Left lung (tissue), 10 donors: Measurements from ENCODE around the gene TTLL5. TPM values are rescaled to one million over a fixed set of nuclear protein-coding genes. Genes with fewer than 3 reads are reported as not detected.

Experiments
- ATAC-seq: fragments of 200-7000 bp; cut with Tn5 transposase; one replicate; pipeline ENCODE4 v1.9.1; 2020; ENCODE audit warnings: moderate library complexity
- DNase-seq, 4 donors: peaks; one replicate each; pipeline ENCODE4 v3.0.0-alpha.2; 2013 to 2020
- H3K27ac ChIP-seq, 2 donors: fragments of 200-600 bp; sonication (generic) in 1 of 2; one replicate each; pipeline versions ENCODE4 v1.5.0 to v1.8.0; 2020 to 2021
- H3K27me3 ChIP-seq, 2 donors: fragments of 200-600 bp; sonication (generic) in 1 of 2; one replicate each; pipeline versions ENCODE4 v1.5.0 to v1.8.0; 2020 to 2021
- H3K36me3 ChIP-seq, 2 donors: fragments of 200-600 bp; sonication (generic) in 1 of 2; one replicate each; pipeline versions ENCODE4 v1.5.0 to v1.8.0; 2020 to 2021
- H3K4me1 ChIP-seq, 2 donors: fragments of 200-600 bp; one replicate each; pipeline ENCODE4 v1.8.0; 2021
- H3K4me3 ChIP-seq, 2 donors: fragments of 200-600 bp; sonication (generic) in 1 of 2; one replicate each; pipeline versions ENCODE4 v1.5.0 to v1.8.0; 2020 to 2021; ENCODE audit warnings: mild to moderate bottlenecking in 1 of 2
- H3K9me3 ChIP-seq, 2 donors: fragments of 200-600 bp; sonication (generic) in 1 of 2; one replicate each; pipeline versions ENCODE4 v1.5.0 to v1.8.0; 2020 to 2021
- CTCF ChIP-seq, 2 donors: fragments of 200-600 bp; sonication (generic) in 1 of 2; IDR thresholded peaks; one replicate each; pipeline versions ENCODE4 v1.5.0 to v1.8.0; 2021; ENCODE audit warnings: antibody characterized with exemption in 2 of 2
- intact Hi-C, 2 donors: fragments of 100-400 bp; cut with DNase I; formaldehyde crosslinking; loops; one replicate each; pipeline versions ENCODE4 v1.11.2 to v1.14.2; 2022
- polyA plus RNA-seq, 6 donors: library from polyadenylated mRNA; unstranded; fragments of 120-200 nt; gene quantifications; one replicate each; pipeline ENCODE4 v1.2.1, GENCODE V29; 2013; ENCODE audit not compliant: insufficient read length in 6 of 6
- total RNA-seq, 2 donors: library from RNA; stranded (reverse); fragmentation: NEBNext Ultra II Directional; extraction: Animal tissue kit (Norgen Biotek cat#: 25700); gene quantifications; one replicate each; pipeline ENCODE4 v1.2.1, GENCODE V29; 2021
- donor health status: DM: no; HTN: yes; CAD: no.
- donor health status: DM: no; HTN: no; CAD: no.

Gene TTLL5
- total and polyA plus RNA-seq, 8 donors: 30.8 to 46.7 (median 42.1) TPM

GRCh38 chr14:75636100-75636692, 24.9 kb upstream of the TTLL5 start:
- H3K4me3 ChIP-seq: no peak overlapping the region
- peaks cover 0 to 26% of the 10 kb centered on the region in 2 donors for H3K36me3 ChIP-seq
- no peak for DNase-seq
- TF ChIP-seq CTCF (IDR thresholded peaks at IDR 0.05): no peak
- no peaks in the 10 kb centered on the region for H3K27me3 ChIP-seq
- intact Hi-C loops: no loop called here
- no peaks in the 10 kb centered on the region for H3K4me1 ChIP-seq
- H3K9me3 ChIP-seq: no peaks in the 10 kb centered on the region
- ATAC-seq: no peak
- H3K27ac ChIP-seq: no peak overlapping the region

- no peaks in the 10 kb centered on the region for H3K9me3 ChIP-seq
- no peak for DNase-seq
- no peak overlapping the region for H3K27ac ChIP-seq
- no peak for ATAC-seq
- H3K4me3 ChIP-seq: no peak overlapping the region
- peaks cover 0 to 35% of the 10 kb centered on the region in 2 donors for H3K36me3 ChIP-seq
- peaks cover 0 to 3% of the 10 kb centered on the region in 2 donors for H3K4me1 ChIP-seq
- TF ChIP-seq CTCF (IDR thresholded peaks at IDR 0.05): no peak
- no peaks in the 10 kb centered on the region for H3K27me3 ChIP-seq
- intact Hi-C loops: no loop called here
Observed at GRCh38 chr14:75640876-75641275, 20.2 kb upstream of the TTLL5 start.

GRCh38 chr14:75643985-75644384, 17.1 kb upstream of the TTLL5 start:
- H3K4me3 ChIP-seq: no peak overlapping the region
- H3K4me1 ChIP-seq: peaks cover 16 to 21% of the 10 kb centered on the region in 2 donors
- TF ChIP-seq CTCF (IDR thresholded peaks at IDR 0.05): no peak
- no peak overlapping the region for H3K27ac ChIP-seq
- no peak for ATAC-seq
- peak in 1 of 4 donors; percentile 25 for DNase-seq
- no peaks in the 10 kb centered on the region for H3K27me3 ChIP-seq
- H3K36me3 ChIP-seq: peaks cover 0 to 61% of the 10 kb centered on the region in 2 donors
- intact Hi-C loops: no loop called here
- no peaks in the 10 kb centered on the region for H3K9me3 ChIP-seq

GRCh38 chr14:75645056-75645455, 16.0 kb upstream of the TTLL5 start:
- intact Hi-C loops: no loop called here
- no peak overlapping the region for H3K4me3 ChIP-seq
- H3K4me1 ChIP-seq: peaks cover 16 to 21% of the 10 kb centered on the region in 2 donors
- H3K27ac ChIP-seq: no peak overlapping the region
- H3K36me3 ChIP-seq: peaks cover 0 to 72% of the 10 kb centered on the region in 2 donors
- no peaks in the 10 kb centered on the region for H3K9me3 ChIP-seq
- no peaks in the 10 kb centered on the region for H3K27me3 ChIP-seq
- peak; percentile 33 for ATAC-seq
- no peak for DNase-seq
- TF ChIP-seq CTCF (IDR thresholded peaks at IDR 0.05): no peak

- no peak overlapping the region for H3K4me3 ChIP-seq
- H3K27ac ChIP-seq: peak overlapping the region; percentile 10 to 46
- no peak for DNase-seq
- no peaks in the 10 kb centered on the region for H3K27me3 ChIP-seq
- ATAC-seq: no peak
- intact Hi-C loops: no loop called here
- H3K9me3 ChIP-seq: no peaks in the 10 kb centered on the region
- peaks cover 0 to 75% of the 10 kb centered on the region in 2 donors for H3K36me3 ChIP-seq
- no peak for TF ChIP-seq CTCF (IDR thresholded peaks at IDR 0.05)
- peaks cover 16 to 24% of the 10 kb centered on the region in 2 donors for H3K4me1 ChIP-seq
Observed at GRCh38 chr14:75646762-75647161, 14.3 kb upstream of the TTLL5 start.
